IMR-90 (cell line): ENCODE measurements around the gene EDIL3. TPM values are rescaled to one million over a fixed set of nuclear protein-coding genes. Genes with fewer than 3 reads are reported as not detected.

ENCODE experiments used
- ATAC-seq: fragments of 200-7000 bp; cut with Tn5 transposase; 2 replicates; pipeline ENCODE4 v1.9.1; 2020; ENCODE audit warnings: low read depth, mild to moderate bottlenecking, moderate library complexity
- BruUV-seq: library from RNA; stranded (reverse); fragments of 400-500 nt; replicated peaks from 2 replicates; lab custom pipeline; 2021; lab: Mats Ljungman, UMichigan
- CTCF ChIA-PET: fragments of 300-600 bp; formaldehyde crosslinking; extraction: SDS; loops from one replicate; lab custom pipeline; 2021; ENCODE audit warnings: antibody characterized with exemption; lab: Yijun Ruan, JAX
- POLR2A ChIA-PET: fragments of 300-600 bp; sonication (Branson Sonifier 250); formaldehyde crosslinking; loops from one replicate; lab custom pipeline; 2022; ENCODE audit warnings: antibody characterized with exemption; ENCODE audit not compliant: unreplicated experiment; lab: Charles Lee
- DNase-seq: peaks from one replicate; pipeline ENCODE4 v3.0.0; 2013
- H2AFZ ChIP-seq: replicated peaks from 2 replicates; pipeline ENCODE3; 2013; ENCODE audit warnings: low read length, mild to moderate bottlenecking; ENCODE audit not compliant: poor library complexity
- H2AK5ac ChIP-seq: 2 replicates; pipeline ENCODE4 v1.6.1; 2013; ENCODE audit warnings: low read depth, low read length, inconsistent platforms
- H2AK9ac ChIP-seq: replicated peaks from 2 replicates; pipeline ENCODE3; 2013; ENCODE audit warnings: mild to moderate bottlenecking, low read depth, low read length, moderate library complexity; ENCODE audit not compliant: poor library complexity
- H2BK120ac ChIP-seq: 2 replicates; pipeline ENCODE4 v1.6.1; 2013; ENCODE audit warnings: low read depth, low read length, inconsistent platforms
- H2BK15ac ChIP-seq: 3 replicates; pipeline ENCODE4 v1.6.1; 2013; ENCODE audit warnings: low read depth, low read length, inconsistent platforms
- H2BK20ac ChIP-seq: 2 replicates; pipeline ENCODE4 v1.6.1; 2013; ENCODE audit warnings: low read depth, mild to moderate bottlenecking, inconsistent platforms, low read length, moderate library complexity
- H2BK5ac ChIP-seq: 2 replicates; pipeline ENCODE4 v1.6.1; 2013; ENCODE audit warnings: mild to moderate bottlenecking, low read depth, low read length, inconsistent platforms; ENCODE audit not compliant: poor library complexity, severe bottlenecking
- H3K14ac ChIP-seq: replicated peaks from 2 replicates; pipeline ENCODE4 v1.6.1; 2013; ENCODE audit warnings: low read depth, low read length, inconsistent platforms
- H3K18ac ChIP-seq: 2 replicates; pipeline ENCODE4 v1.6.1; 2013; ENCODE audit warnings: low read depth, low read length, control low read depth
- H3K23ac ChIP-seq: 2 replicates; pipeline ENCODE4 v1.6.1; 2013; ENCODE audit warnings: low read depth, low read length, inconsistent platforms
- H3K27ac ChIP-seq: 2 replicates; pipeline ENCODE4 v1.5.1; 2013; ENCODE audit warnings: mild to moderate bottlenecking, control low read depth, low read length; ENCODE audit not compliant: insufficient read depth
- H3K27me3 ChIP-seq: 2 replicates; pipeline ENCODE4 v1.6.1; 2013; ENCODE audit warnings: low read length; ENCODE audit not compliant: control insufficient read depth, insufficient read depth
- H3K36me3 ChIP-seq: 2 replicates; pipeline ENCODE4 v1.6.1; 2013; ENCODE audit warnings: low read length, mixed read lengths; ENCODE audit not compliant: control insufficient read depth, insufficient read depth
- H3K4ac ChIP-seq: 2 replicates; pipeline ENCODE4 v1.6.1; 2013; ENCODE audit warnings: low read depth, low read length, inconsistent platforms
- H3K4me1 ChIP-seq: 2 replicates; pipeline ENCODE4 v1.6.1; 2013; ENCODE audit warnings: low read length, mixed read lengths; ENCODE audit not compliant: control insufficient read depth, insufficient read depth
- H3K4me2 ChIP-seq: 2 replicates; pipeline ENCODE4 v1.6.1; 2013; ENCODE audit warnings: low read depth, mild to moderate bottlenecking, control low read depth, low read length, moderate library complexity
- H3K4me3 ChIP-seq: 2 replicates; pipeline ENCODE4 v1.5.1; 2013; ENCODE audit warnings: low read depth, mild to moderate bottlenecking, control low read depth, low read length, moderate library complexity; ENCODE audit not compliant: insufficient read depth
- H3K56ac ChIP-seq: 2 replicates; pipeline ENCODE4 v1.6.1; 2013; ENCODE audit warnings: low read length, inconsistent platforms; ENCODE audit not compliant: insufficient read depth; ENCODE audit errors: extremely low read depth
- H3K79me1 ChIP-seq, 2 experiments: 2 replicates each; pipeline ENCODE4 v1.6.1; 2013; ENCODE audit warnings: low read length in 2 of 2, inconsistent platforms in 1 of 2, low read depth in 1 of 2
- H3K9ac ChIP-seq: 2 replicates; pipeline ENCODE4 v1.6.1; 2013; ENCODE audit warnings: low read depth, low read length, control low read depth
- H3K9me1 ChIP-seq: 2 replicates; pipeline ENCODE4 v1.6.1; 2013; ENCODE audit warnings: low read length, inconsistent platforms; ENCODE audit not compliant: insufficient read depth
- H3K9me3 ChIP-seq: 2 replicates; pipeline ENCODE4 v1.6.1; 2013; ENCODE audit warnings: low read length; ENCODE audit not compliant: control insufficient read depth, insufficient read depth
- H4K20me1 ChIP-seq: 2 replicates; pipeline ENCODE4 v1.6.1; 2013; ENCODE audit warnings: low read length, inconsistent platforms; ENCODE audit not compliant: insufficient read depth
- H4K5ac ChIP-seq: 2 replicates; pipeline ENCODE4 v1.6.1; 2013; ENCODE audit warnings: mild to moderate bottlenecking, low read depth, low read length, control low read depth
- H4K8ac ChIP-seq, 2 experiments: 2 replicates each; pipeline ENCODE4 v1.6.1; 2013; ENCODE audit warnings: low read depth in 2 of 2, low read length in 2 of 2, control low read depth in 1 of 2, inconsistent platforms in 1 of 2
- H4K91ac ChIP-seq: 2 replicates; pipeline ENCODE4 v1.6.1; 2013; ENCODE audit warnings: low read depth, low read length, inconsistent platforms; ENCODE audit not compliant: insufficient read depth
- BHLHE40 ChIP-seq: fragments of 150-350 bp; IDR thresholded peaks from 2 replicates; pipeline ENCODE4 v1.6.1; 2016; ENCODE audit warnings: mild to moderate bottlenecking, low read depth, low read length
- CEBPB ChIP-seq: IDR thresholded peaks from 2 replicates; pipeline ENCODE4 v1.6.1; 2012; ENCODE audit warnings: low read depth, low read length, improper control_type of control experiment
- CHD1 ChIP-seq: IDR thresholded peaks from 2 replicates; pipeline ENCODE4 v1.6.1; 2012; ENCODE audit warnings: low read depth, low read length, improper control_type of control experiment
- ELK1 ChIP-seq: fragments of 150-350 bp; IDR thresholded peaks from 2 replicates; pipeline ENCODE4 v1.6.1; 2016; ENCODE audit warnings: low read depth, mild to moderate bottlenecking, low read length, moderate library complexity, borderline replicate concordance
- FOS ChIP-seq: fragments of 150-350 bp; IDR thresholded peaks from 2 replicates; pipeline ENCODE4 v1.6.1; 2016; ENCODE audit warnings: low read depth, low read length
- MAFK ChIP-seq: IDR thresholded peaks from 2 replicates; pipeline ENCODE4 v1.6.1; 2012; ENCODE audit warnings: low read depth, low read length, improper control_type of control experiment
- MAZ ChIP-seq: IDR thresholded peaks from 2 replicates; pipeline ENCODE4 v1.6.1; 2012; ENCODE audit warnings: low read depth, mild to moderate bottlenecking, low read length, improper control_type of control experiment, moderate library complexity, borderline replicate concordance
- MXI1 ChIP-seq: IDR thresholded peaks from 2 replicates; pipeline ENCODE4 v1.6.1; 2012; ENCODE audit warnings: low read depth, mild to moderate bottlenecking, low read length, moderate library complexity, borderline replicate concordance
- NFE2L2 ChIP-seq: fragments of 150-350 bp; IDR thresholded peaks from 2 replicates; pipeline ENCODE4 v1.6.1; 2016; ENCODE audit warnings: low read depth, mild to moderate bottlenecking, low read length
- POLR2A ChIP-seq: IDR thresholded peaks from 2 replicates; pipeline ENCODE4 v1.6.1; 2012; ENCODE audit warnings: mild to moderate bottlenecking, low read depth, low read length
- RAD21 ChIP-seq: IDR thresholded peaks from 2 replicates; pipeline ENCODE4 v1.6.1; 2012; ENCODE audit warnings: low read length, improper control_type of control experiment
- RCOR1 ChIP-seq: IDR thresholded peaks from 2 replicates; pipeline ENCODE4 v1.6.1; 2012; ENCODE audit warnings: mild to moderate bottlenecking, low read length, improper control_type of control experiment; ENCODE audit not compliant: insufficient replicate concordance
- RFX5 ChIP-seq: IDR thresholded peaks from 2 replicates; pipeline ENCODE4 v1.8.0; 2012; ENCODE audit warnings: low read depth, mild to moderate bottlenecking, low read length, moderate library complexity
- SMC3 ChIP-seq: fragments of 150-350 bp; IDR thresholded peaks from 2 replicates; pipeline ENCODE4 v1.6.1; 2016; ENCODE audit warnings: low read depth, mild to moderate bottlenecking, antibody characterized with exemption, low read length, moderate library complexity
- WGBS, 2 experiments: methylation state at CpG; one replicate each; pipeline versions ENCODE4 v1.1.5 to v1.1.7; 2013; ENCODE audit warnings: missing lambda C conversion rate in 2 of 2; ENCODE audit not compliant: insufficient read length in 1 of 2; ENCODE audit errors: extremely low coverage in 2 of 2; 5-methylcytosine and 5-hydroxymethylcytosine counted together
- dilution Hi-C: fragments of 300-500 bp; cut with HindIII; formaldehyde crosslinking; loops from one replicate; pipeline ENCODE4 v1.14.3; 2018; ENCODE audit warnings: low sequenced_read_pairs; ENCODE audit not compliant: unreplicated experiment
- in situ Hi-C: fragments of 300-500 bp; cut with MboI; formaldehyde crosslinking; loops from 3 replicates; pipeline ENCODE4 v1.14.3; 2019; ENCODE audit warnings: low sequenced_read_pairs, inconsistent platforms, mixed read lengths
- intact Hi-C: fragments of 100-400 bp; cut with micrococcal nuclease; formaldehyde crosslinking; loops from 2 replicates; pipeline ENCODE4 v1.10.0; 2022
- polyA plus RNA-seq, 3 experiments: library from polyadenylated mRNA; depleted of rRNA; stranded (reverse); fragments of >200 nt; gene quantifications; 2 replicates each; pipeline ENCODE4 v1.2.3, GENCODE V29; 2012; ENCODE audit warnings: low replicate concordance in 1 of 3
- total RNA-seq: library from RNA; depleted of rRNA; stranded (reverse); fragments of >200 nt; gene quantifications from 2 replicates; pipeline ENCODE4 v1.2.3, GENCODE V29; 2012
- TF ChIP-seq, protein P1 (sequence below): fragments of 150-350 bp; IDR thresholded peaks from 2 replicates; pipeline ENCODE4 v1.6.1; 2017; ENCODE audit warnings: mild to moderate bottlenecking, antibody characterized with exemption, low read length, low read depth

Gene EDIL3
- total and polyA plus RNA-seq, 2 of the 4 experiments (the other 2 are of a cell fraction) = 55.5 to 82.8 TPM

GRCh38 chr5:84274585-84275468 lies 109.9 kb downstream of the EDIL3 start:
- no peak overlapping the region for H3K4me3 ChIP-seq
- H3K23ac ChIP-seq = peak overlapping the region; percentile 76; the same call in 1 of the 2 replicates
- no peaks in the 10 kb centered on the region for H4K20me1 ChIP-seq
- H2BK120ac ChIP-seq = no peak overlapping the region
- no peaks in the 10 kb centered on the region for H3K27me3 ChIP-seq
- peak overlapping the region; percentile 63; the same call in 1 of the 2 replicates for H3K14ac ChIP-seq
- dilution Hi-C loops = no loop called here
- peak overlapping the region; percentile 57; the same call in 1 of the 2 replicates for H2BK20ac ChIP-seq
- ATAC-seq (no peak), DNase-seq (peak; percentile 28)
- no peak overlapping the region for H3K18ac ChIP-seq
- no peak overlapping the region for H2AFZ ChIP-seq
- H2BK15ac ChIP-seq = peak overlapping the region; percentile 67; the same call in 1 of the 3 replicates
- H3K9me1 ChIP-seq = no peaks in the 10 kb centered on the region
- in situ Hi-C loops = no loop called here
- no peak overlapping the region for H2BK5ac ChIP-seq
- H3K9ac ChIP-seq = no peak overlapping the region
- H3K4me1 ChIP-seq = no peaks in the 10 kb centered on the region; the same call in 1 of the 2 replicates
- no TSS peak for BruUV-seq
- H2AK5ac ChIP-seq = no peak overlapping the region
- H3K36me3 ChIP-seq = no peaks in the 10 kb centered on the region
- no peak overlapping the region for H3K27ac ChIP-seq
- H3K56ac ChIP-seq = no peak overlapping the region
- H3K9me3 ChIP-seq = no peaks in the 10 kb centered on the region
- no CpG with 5 or more reads among the region's 3 CpGs for WGBS, 2 experiments
- intact Hi-C loops = loop anchor here (1.0 kb wide), 1 partner anchor 108 kb away; no protein-coding TSS in a partner anchor
- no peak overlapping the region for H3K4me2 ChIP-seq
- POLR2A ChIA-PET = no interaction called here
- CTCF ChIA-PET = interaction anchor here (0.6 kb wide), 1 partner anchor 75 kb away, joined by 3 read pairs; no protein-coding TSS in a partner anchor
- no peak overlapping the region for H2AK9ac ChIP-seq
- H3K4ac ChIP-seq = no peak overlapping the region
- H4K5ac ChIP-seq = no peak overlapping the region
- H4K91ac ChIP-seq = peak overlapping the region; percentile 15; the same call in 1 of the 2 replicates
- H4K8ac ChIP-seq = 0 out of 4 replicates have a peak overlapping the region, but pooled peaks of 1 of the 2 experiments have one; percentile 57
- peaks cover 5 to 7% of the 10 kb centered on the region in 2 experiments for H3K79me1 ChIP-seq
- TF ChIP-seq CHD1 = no peak
- TF ChIP-seq FOS = no peak
- TF ChIP-seq BHLHE40 = no peak
- no peak for TF ChIP-seq POLR2A
- TF ChIP-seq MXI1 = no peak
- TF ChIP-seq, protein P1, sequence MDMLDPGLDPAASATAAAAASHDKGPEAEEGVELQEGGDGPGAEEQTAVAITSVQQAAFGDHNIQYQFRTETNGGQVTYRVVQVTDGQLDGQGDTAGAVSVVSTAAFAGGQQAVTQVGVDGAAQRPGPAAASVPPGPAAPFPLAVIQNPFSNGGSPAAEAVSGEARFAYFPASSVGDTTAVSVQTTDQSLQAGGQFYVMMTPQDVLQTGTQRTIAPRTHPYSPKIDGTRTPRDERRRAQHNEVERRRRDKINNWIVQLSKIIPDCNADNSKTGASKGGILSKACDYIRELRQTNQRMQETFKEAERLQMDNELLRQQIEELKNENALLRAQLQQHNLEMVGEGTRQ = no peak
- TF ChIP-seq MAZ = no peak
- TF ChIP-seq CEBPB = no peak
- TF ChIP-seq NFE2L2 = no peak
- TF ChIP-seq RAD21 = peak; percentile 50
- peak; percentile 49 for TF ChIP-seq SMC3
- no peak for TF ChIP-seq RCOR1
- no peak for TF ChIP-seq ELK1
- TF ChIP-seq RFX5 = no peak
- no peak for TF ChIP-seq MAFK
